ENCODE data around the gene VPREB3.

The VPREB3 gene

GRCh38 chr22:23744485-23744884 lies 9.7 kb downstream of the VPREB3 start:
- Histone ChIP-seq H3K36me3 (ENCODE audit: control insufficient read depth in 1 of 2, insufficient read depth in 2 of 2, low read length in 2 of 2) (peaks cover 11 to 16% of the 10 kb centered on the region in 2 experiments), H3K14ac (ENCODE audit: low read length) (no peak overlapping the region), H3K23ac (ENCODE audit: low read length) (no peak overlapping the region), H3K4me1 (ENCODE audit: control insufficient read depth in 1 of 2, insufficient read depth in 2 of 2, low read length in 2 of 2) (peaks cover 5 to 8% of the 10 kb centered on the region in 2 experiments), H3K18ac (ENCODE audit: low read length) (no peak overlapping the region), H4K91ac (ENCODE audit: low read depth, low read length) (no peak overlapping the region), H3K4me2 (ENCODE audit: low read length) (no peak overlapping the region), H3K4me3 (ENCODE audit: low read depth, low read length) (no peak overlapping the region), H4K8ac (ENCODE audit: low read depth, low read length) (no peak overlapping the region), H3K27me3 (ENCODE audit: insufficient read depth, low read length) (no peaks in the 10 kb centered on the region), H2AK5ac (ENCODE audit: low read length) (no peak overlapping the region), H2AFZ (ENCODE audit: insufficient read depth, low read length, poor library complexity) (no peak overlapping the region), H3K79me2 (ENCODE audit: control insufficient read depth, insufficient read depth, low read length, poor library complexity) (no peaks in the 10 kb centered on the region), H3K9me3 (ENCODE audit: insufficient read depth, low read depth, low read length) (peaks cover 5% of the 10 kb centered on the region), H2BK12ac (ENCODE audit: low read length) (no peak overlapping the region), H3K9ac (ENCODE audit: low read length) (no peak overlapping the region), H3K27ac (ENCODE audit: low read depth, low read length) (no peak overlapping the region), H4K12ac (ENCODE audit: low read depth, low read length) (no peak overlapping the region), H3K79me1 (ENCODE audit: low read length) (no peaks in the 10 kb centered on the region), H2BK5ac (ENCODE audit: low read depth, low read length, poor library complexity) (no peak overlapping the region), H3K4ac (ENCODE audit: low read depth, low read length) (no peak overlapping the region), H2BK120ac (ENCODE audit: insufficient read depth, low read length, poor library complexity) (no peak overlapping the region)
- no peak for DNase-seq
- WGBS (ENCODE audit: extremely low coverage, insufficient coverage, insufficient read length), result no CpG with 5 or more reads among the region's 14 CpGs

DNA sequence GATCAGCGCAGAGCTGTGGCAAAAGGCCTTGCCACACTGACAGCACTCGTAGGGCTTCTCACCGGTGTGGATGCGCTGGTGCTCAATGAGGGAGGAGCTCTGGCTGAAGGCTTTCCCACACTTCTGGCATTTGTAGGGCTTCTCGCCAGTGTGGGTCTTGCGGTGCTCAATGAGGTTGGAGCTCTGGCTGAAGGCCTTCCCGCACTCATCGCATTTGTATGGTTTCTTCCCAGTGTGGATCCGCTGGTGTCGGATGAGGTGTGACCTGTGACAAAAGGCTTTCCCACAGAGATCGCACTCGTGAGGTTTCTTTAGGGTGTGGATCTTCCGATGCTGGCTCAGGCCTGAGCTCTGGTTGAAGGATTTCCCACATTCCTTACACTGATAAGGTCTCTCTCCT lies 10.2 kb downstream of the VPREB3 start:
- Histone ChIP-seq H3K4ac (ENCODE audit: low read depth, low read length) (no peak overlapping the region), H4K12ac (ENCODE audit: low read depth, low read length) (no peak overlapping the region), H2BK5ac (ENCODE audit: low read depth, low read length, poor library complexity) (no peak overlapping the region), H3K27ac (ENCODE audit: low read depth, low read length) (no peak overlapping the region), H3K4me1 (ENCODE audit: control insufficient read depth in 1 of 2, insufficient read depth in 2 of 2, low read length in 2 of 2) (peaks cover 5 to 8% of the 10 kb centered on the region in 2 experiments), H3K27me3 (ENCODE audit: insufficient read depth, low read length) (no peaks in the 10 kb centered on the region), H3K9me3 (ENCODE audit: insufficient read depth, low read depth, low read length) (peaks cover 5% of the 10 kb centered on the region), H3K79me1 (ENCODE audit: low read length) (no peaks in the 10 kb centered on the region), H3K36me3 (ENCODE audit: control insufficient read depth in 1 of 2, insufficient read depth in 2 of 2, low read length in 2 of 2) (peaks cover 11 to 16% of the 10 kb centered on the region in 2 experiments), H3K14ac (ENCODE audit: low read length) (no peak overlapping the region), H2BK12ac (ENCODE audit: low read length) (no peak overlapping the region), H3K4me3 (ENCODE audit: low read depth, low read length) (peak overlapping the region; percentile 16), H4K8ac (ENCODE audit: low read depth, low read length) (no peak overlapping the region), H3K18ac (ENCODE audit: low read length) (no peak overlapping the region), H2AFZ (ENCODE audit: insufficient read depth, low read length, poor library complexity) (no peak overlapping the region), H2AK5ac (ENCODE audit: low read length) (no peak overlapping the region), H3K9ac (ENCODE audit: low read length) (no peak overlapping the region), H3K4me2 (ENCODE audit: low read length) (no peak overlapping the region), H3K23ac (ENCODE audit: low read length) (no peak overlapping the region), H3K79me2 (ENCODE audit: control insufficient read depth, insufficient read depth, low read length, poor library complexity) (no peaks in the 10 kb centered on the region), H4K91ac (ENCODE audit: low read depth, low read length) (no peak overlapping the region), H2BK120ac (ENCODE audit: insufficient read depth, low read length, poor library complexity) (no peak overlapping the region)
- DNase-seq, result no peak
- WGBS (ENCODE audit: extremely low coverage, insufficient coverage, insufficient read length), result no CpG with 5 or more reads among the region's 13 CpGs

DNA sequence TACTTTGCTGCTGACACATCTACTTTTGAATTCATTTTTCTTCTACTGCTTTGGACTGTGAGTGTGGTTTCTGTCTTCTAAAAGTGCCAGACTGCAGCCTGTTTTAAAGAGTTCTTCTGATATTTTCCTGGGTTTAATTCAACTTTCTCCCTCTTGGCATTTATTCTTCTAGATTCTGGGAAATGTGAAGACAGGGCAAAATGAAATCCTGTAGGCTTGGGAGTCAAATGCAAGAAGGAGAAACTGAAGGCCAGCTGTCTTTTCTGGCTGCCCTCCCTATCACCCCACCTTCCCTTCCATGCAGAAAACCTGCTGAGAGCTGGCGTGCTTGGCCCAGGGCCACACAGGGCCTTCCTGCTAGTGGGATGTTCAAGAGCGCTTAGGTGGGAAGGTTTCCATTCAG lies 10.9 kb downstream of the VPREB3 start:
- H2BK5ac ChIP-seq (ENCODE audit: low read depth, low read length, poor library complexity), result no peak overlapping the region
- no peak overlapping the region for H2BK12ac ChIP-seq (ENCODE audit: low read length)
- no peaks in the 10 kb centered on the region for H3K79me2 ChIP-seq (ENCODE audit: control insufficient read depth, insufficient read depth, low read length, poor library complexity)
- H3K27me3 ChIP-seq (ENCODE audit: insufficient read depth, low read length), result no peaks in the 10 kb centered on the region
- no CpG with 5 or more reads among the region's 2 CpGs for WGBS (ENCODE audit: extremely low coverage, insufficient coverage, insufficient read length)
- H3K9ac ChIP-seq (ENCODE audit: low read length), result no peak overlapping the region
- H4K91ac ChIP-seq (ENCODE audit: low read depth, low read length), result no peak overlapping the region
- H3K18ac ChIP-seq (ENCODE audit: low read length), result no peak overlapping the region
- no peaks in the 10 kb centered on the region for H3K79me1 ChIP-seq (ENCODE audit: low read length)
- no peak overlapping the region for H3K14ac ChIP-seq (ENCODE audit: low read length)
- no peak overlapping the region for H4K8ac ChIP-seq (ENCODE audit: low read depth, low read length)
- H3K36me3 ChIP-seq (ENCODE audit: control insufficient read depth in 1 of 2, insufficient read depth in 2 of 2, low read length in 2 of 2), result peaks cover 11 to 16% of the 10 kb centered on the region in 2 experiments
- DNase-seq, result no peak
- no peak overlapping the region for H3K27ac ChIP-seq (ENCODE audit: low read depth, low read length)
- no peak overlapping the region for H2BK120ac ChIP-seq (ENCODE audit: insufficient read depth, low read length, poor library complexity)
- H3K9me3 ChIP-seq (ENCODE audit: insufficient read depth, low read depth, low read length), result peaks cover 5% of the 10 kb centered on the region
- no peak overlapping the region for H3K4me3 ChIP-seq (ENCODE audit: low read depth, low read length)
- no peak overlapping the region for H3K4me2 ChIP-seq (ENCODE audit: low read length)
- no peak overlapping the region for H2AFZ ChIP-seq (ENCODE audit: insufficient read depth, low read length, poor library complexity)
- H3K4me1 ChIP-seq (ENCODE audit: control insufficient read depth in 1 of 2, insufficient read depth in 2 of 2, low read length in 2 of 2), result peaks cover 5 to 8% of the 10 kb centered on the region in 2 experiments
- no peak overlapping the region for H4K12ac ChIP-seq (ENCODE audit: low read depth, low read length)
- no peak overlapping the region for H2AK5ac ChIP-seq (ENCODE audit: low read length)
- no peak overlapping the region for H3K23ac ChIP-seq (ENCODE audit: low read length)
- no peak overlapping the region for H3K4ac ChIP-seq (ENCODE audit: low read depth, low read length)

DNA sequence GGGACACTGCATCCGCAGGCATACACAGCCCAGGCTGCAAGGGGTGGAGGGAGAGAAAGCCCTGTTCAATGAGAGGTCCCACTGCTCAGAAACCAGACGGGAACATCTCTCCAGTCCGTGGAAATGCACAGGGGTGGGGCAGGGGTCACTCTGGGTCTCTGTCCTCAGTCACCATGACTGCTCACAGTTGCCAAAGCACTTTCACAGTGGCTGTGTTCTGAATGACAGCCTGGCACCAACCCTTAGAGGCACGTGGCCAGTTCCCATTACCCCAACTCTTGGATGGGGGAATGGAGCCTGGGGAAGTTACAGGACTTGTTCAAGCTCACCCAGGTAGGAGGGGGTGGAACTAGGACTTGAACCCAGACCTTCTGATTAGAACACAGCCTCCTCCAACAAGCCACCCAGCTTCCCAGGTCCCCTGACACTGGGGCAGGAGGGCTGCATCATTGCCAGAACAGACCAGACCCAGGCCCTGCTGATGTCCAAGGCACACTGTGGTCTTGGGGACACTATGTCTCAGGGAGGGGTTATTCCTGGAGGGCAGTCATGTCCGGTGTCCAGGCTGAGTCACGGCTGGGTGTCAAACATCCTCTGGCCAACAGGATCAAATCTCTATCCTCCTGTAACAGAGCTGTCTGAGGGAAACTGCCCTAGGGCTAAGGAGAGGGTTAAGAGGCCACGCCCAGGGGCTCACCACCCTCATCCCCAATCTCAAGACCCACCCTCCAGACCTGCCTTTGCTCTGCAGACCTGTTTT lies 11.5 kb downstream of the VPREB3 start:
- Histone ChIP-seq H2BK5ac (ENCODE audit: low read depth, low read length, poor library complexity) (no peak overlapping the region), H2BK120ac (ENCODE audit: insufficient read depth, low read length, poor library complexity) (no peak overlapping the region), H3K4me3 (ENCODE audit: low read depth, low read length) (no peak overlapping the region)

More for the DNA sequence above, 11.5 kb downstream of the VPREB3 start:
- Histone ChIP-seq H4K8ac (ENCODE audit: low read depth, low read length) (no peak overlapping the region), H3K9ac (ENCODE audit: low read length) (no peak overlapping the region), H4K91ac (ENCODE audit: low read depth, low read length) (no peak overlapping the region), H3K79me1 (ENCODE audit: low read length) (no peaks in the 10 kb centered on the region), H2AFZ (ENCODE audit: insufficient read depth, low read length, poor library complexity) (no peak overlapping the region), H2AK5ac (ENCODE audit: low read length) (no peak overlapping the region), H3K23ac (ENCODE audit: low read length) (no peak overlapping the region), H2BK12ac (ENCODE audit: low read length) (no peak overlapping the region), H3K9me3 (ENCODE audit: insufficient read depth, low read depth, low read length) (peaks cover 5% of the 10 kb centered on the region), H3K4me1 (ENCODE audit: control insufficient read depth in 1 of 2, insufficient read depth in 2 of 2, low read length in 2 of 2) (peaks cover 5 to 8% of the 10 kb centered on the region in 2 experiments), H3K18ac (ENCODE audit: low read length) (no peak overlapping the region), H3K79me2 (ENCODE audit: control insufficient read depth, insufficient read depth, low read length, poor library complexity) (no peaks in the 10 kb centered on the region), H3K14ac (ENCODE audit: low read length) (no peak overlapping the region), H3K27ac (ENCODE audit: low read depth, low read length) (no peak overlapping the region), H4K12ac (ENCODE audit: low read depth, low read length) (no peak overlapping the region), H3K4ac (ENCODE audit: low read depth, low read length) (no peak overlapping the region), H3K4me2 (ENCODE audit: low read length) (no peak overlapping the region), H3K36me3 (ENCODE audit: control insufficient read depth in 1 of 2, insufficient read depth in 2 of 2, low read length in 2 of 2) (peaks cover 11 to 16% of the 10 kb centered on the region in 2 experiments), H3K27me3 (ENCODE audit: insufficient read depth, low read length) (no peaks in the 10 kb centered on the region)
- no peak for DNase-seq
- WGBS (ENCODE audit: extremely low coverage, insufficient coverage, insufficient read length), result no CpG with 5 or more reads among the region's 7 CpGs
